HG03280 (cell line): ENCODE results near the gene ZBTB11.
"Not testable (repeated sequence)": the region's sequence is repeated elsewhere in the genome, so short reads cannot be mapped to it uniquely, and the experiment has no call there.

Experiments used
- ATAC-seq: cut with Tn5 transposase; IDR thresholded peaks from one replicate; pipeline ENCODE4 v1.9.1; 2021; ENCODE audit warnings: mild to moderate bottlenecking, moderate library complexity; ENCODE audit not compliant: unreplicated experiment

Gene ZBTB11

DNA sequence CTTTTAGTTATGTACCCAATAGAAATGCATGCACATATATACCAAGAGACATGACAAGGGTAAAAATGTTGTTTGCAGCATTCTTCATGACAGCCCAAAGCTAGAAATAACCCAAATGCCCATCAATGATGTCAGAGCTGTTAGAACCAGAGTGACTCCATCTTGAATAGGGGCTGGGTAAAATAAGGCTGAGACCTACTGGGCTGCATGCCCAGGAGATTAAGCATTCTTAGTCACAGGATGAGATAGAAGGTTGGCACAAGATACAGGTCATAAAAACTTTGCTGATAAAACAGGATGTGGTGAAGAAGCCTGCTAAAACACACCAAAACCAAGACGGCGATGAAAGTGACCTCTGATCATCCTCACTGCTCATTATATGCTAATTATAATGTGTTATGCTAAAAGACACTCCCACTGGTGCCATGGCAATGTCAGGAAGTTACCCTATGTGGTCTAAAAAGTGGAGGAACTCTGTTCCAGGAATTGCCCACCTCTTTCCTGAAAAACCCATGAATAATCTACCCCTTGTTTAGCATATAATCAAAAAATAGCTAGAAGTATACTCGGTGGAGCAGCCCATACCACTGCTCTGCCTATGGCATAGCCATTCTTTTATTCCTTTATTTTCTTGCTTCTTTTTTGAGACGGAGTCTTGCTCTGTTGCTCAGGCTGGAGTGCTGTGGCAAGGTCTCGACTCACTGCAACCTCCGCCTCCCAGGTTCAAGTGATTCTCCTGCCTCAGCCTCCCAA is 32.9 kb downstream of the ZBTB11 start:
- no peak for ATAC-seq

DNA sequence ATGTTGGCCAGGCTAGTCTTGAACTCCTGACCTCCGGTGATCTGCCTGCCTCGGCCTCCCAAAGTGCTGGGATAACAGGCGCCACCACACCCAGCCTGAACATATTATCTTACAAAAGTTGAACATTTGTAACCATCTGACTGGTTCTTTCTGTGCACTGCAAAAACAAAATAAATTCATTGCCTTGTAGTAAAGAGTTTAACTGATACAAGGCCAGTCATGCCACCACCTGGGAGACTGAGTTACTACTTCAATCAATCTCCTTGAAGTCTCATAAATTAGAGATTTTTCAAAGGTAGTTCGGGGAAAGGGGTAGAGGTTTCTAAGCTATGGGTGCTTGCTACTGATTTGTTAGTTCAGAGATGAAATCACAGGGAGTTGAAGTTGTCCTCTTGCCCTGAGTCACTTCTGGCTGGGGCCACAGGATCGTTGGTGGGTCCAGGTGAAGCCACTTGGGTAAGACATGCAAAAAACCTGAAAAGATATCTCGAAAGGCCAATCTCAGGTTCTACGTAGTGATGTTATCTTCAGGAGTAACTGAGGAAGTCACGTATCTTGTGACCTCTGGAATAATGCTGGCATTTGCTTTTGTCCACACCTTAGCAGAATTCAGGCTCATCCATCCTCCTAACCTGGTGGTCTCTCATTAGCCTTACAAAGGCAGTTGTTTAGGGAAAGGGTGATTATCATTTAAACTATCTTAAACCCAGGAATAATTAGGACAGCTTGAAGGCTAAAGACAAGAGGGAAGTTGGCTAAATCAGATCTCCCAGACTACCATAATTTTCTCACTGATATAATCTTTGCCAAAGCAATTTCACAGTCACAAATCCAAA is 33.7 kb downstream of the ZBTB11 start:
- ATAC-seq: no peak

DNA sequence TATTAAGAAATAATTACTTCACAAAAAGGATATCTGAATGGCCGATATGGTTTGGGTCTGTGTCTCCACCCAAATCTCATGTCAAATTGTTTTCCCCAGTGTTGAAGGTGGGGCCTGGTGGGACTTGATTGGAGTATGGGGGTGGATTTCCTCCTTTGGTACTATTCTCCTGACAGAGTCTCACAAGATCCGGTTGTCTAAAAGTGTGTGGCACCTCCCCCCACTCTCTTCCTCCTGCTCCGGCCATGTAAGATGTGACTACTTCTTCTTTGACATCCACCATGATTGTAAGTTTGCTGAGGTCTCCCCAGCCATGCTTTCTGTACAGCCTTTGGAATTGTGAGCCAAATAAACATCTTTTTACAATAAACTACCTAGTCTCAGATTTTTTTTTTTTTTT is 34.5 kb downstream of the ZBTB11 start:
- no peak for ATAC-seq

DNA sequence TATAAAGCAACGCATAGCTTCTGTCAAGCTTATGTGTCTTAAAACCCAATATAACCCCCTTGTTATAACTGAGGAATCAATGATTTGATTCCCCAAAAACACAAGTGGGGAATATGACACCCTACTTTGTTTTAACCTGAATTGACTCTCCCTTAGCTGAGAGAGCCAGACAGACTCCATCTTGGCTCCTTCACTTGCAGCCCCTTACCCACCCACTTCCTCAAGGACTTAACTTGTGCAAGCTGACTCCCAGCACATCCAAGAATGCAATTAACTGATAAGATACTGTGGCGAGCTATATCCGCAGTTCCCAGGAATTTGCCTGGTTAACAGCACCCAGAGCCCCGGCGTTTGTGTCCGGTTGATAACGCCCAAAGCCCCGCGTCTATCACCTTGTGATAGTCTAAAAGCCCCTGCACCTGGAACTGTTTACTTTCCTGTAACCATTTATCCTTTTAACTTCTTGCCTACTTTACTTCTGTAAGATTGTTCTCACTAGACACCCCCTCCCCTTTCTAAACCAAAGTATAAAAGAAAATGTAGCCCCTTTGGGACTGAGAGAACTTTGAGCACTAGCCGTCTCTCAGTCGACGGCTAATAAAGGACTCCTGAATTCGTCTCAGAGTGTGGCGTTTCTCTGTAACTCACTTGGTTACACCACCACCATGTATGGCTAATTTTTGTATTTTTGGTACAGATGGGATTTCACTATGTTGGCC is 35.4 kb downstream of the ZBTB11 start:
- not testable (repeated sequence) for ATAC-seq

DNA sequence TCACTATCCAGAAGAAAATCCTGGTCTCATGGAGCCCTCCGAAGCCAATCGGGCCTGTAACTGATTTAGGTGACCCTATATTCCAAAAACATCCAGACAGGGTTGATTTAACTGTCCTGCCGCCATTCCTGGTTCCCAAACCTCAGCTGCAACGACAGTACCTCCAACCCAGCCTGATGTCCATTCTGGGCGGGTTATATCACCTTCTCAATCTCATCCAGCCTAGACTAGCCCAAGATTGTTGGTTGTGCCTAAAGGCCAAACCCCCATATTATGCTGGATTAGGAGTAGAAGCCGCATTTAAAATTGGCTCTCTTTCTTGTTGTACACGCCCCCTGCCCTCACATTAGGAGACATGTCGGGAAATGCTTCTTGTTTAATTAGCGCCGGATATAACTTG is 36.7 kb downstream of the ZBTB11 start:
- no peak for ATAC-seq

DNA sequence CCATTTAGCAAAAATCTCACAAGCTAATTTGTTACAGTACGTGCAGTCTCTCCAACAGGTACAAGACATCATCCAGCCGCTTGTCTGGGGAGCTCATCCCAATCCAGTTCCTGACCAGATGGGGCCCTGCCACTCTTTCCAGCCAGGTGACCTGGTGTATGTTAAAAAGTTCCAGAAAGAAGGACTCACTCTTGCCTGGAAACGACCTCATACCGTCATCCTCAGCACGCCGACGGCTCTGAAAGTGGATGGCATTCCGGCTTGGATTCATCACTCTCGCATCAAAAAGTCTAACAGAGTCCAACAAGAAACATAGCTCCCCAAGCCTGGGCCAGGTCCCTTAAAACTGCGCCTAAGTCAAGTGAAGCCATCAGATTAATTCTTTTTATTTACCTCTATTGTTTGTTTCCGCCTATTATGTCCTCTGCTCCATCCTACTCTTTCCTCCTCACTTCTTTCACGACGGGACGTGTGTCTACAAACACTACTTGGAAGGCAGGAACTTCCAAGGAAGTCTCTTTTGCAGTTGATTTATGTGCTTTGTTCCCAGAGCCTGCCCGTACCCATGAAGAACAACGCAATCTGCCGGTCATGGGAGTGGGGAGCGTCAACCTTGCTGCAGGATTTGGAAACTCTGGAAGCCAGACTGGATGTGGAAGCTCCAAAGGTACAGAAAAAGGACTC is 37.5 kb downstream of the ZBTB11 start:
- ATAC-seq: no peak

DNA sequence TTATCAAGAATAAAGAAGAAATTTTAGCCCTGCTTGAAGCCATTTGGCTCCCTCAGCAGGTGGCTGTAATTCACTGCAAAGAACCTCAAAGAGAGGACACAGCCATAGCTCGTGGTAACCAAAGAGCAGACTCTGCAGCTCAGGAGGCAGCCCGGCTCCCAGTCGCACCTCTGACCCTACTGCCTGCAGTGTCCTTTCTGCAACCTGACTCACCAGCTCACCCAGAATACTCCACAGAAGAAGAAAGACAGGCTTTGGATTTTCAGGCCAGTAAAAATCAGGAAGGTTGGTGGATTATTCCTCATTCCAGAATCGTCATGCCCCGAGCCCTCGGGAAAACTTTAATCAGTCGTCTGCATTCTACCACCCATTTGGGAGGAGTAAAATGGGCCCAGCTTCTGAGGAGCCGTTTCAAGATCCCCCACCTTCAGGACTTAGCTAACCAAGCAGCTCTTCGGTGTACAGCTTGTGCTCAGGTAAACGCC is 38.6 kb downstream of the ZBTB11 start:
- no peak for ATAC-seq

DNA sequence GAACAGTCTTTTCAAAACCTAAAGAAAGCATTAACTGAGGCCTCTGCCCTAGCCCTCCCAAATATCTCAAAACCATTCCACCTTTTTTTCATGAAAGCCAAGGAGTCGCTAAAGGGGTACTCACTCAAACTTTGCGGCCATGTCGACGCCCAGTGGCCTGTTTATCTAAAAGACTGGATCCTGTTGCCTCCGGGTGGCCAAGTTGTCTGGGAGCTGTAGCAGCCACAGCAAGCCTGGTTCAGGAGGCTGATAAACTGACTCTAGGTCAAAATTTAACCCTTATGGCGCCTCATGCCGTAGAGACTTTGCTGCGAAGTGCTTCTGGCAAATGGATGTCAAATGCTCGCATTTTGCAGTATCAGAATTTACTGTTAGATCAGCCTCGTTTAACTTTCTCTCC is 39.5 kb downstream of the ZBTB11 start:
- no peak for ATAC-seq

DNA sequence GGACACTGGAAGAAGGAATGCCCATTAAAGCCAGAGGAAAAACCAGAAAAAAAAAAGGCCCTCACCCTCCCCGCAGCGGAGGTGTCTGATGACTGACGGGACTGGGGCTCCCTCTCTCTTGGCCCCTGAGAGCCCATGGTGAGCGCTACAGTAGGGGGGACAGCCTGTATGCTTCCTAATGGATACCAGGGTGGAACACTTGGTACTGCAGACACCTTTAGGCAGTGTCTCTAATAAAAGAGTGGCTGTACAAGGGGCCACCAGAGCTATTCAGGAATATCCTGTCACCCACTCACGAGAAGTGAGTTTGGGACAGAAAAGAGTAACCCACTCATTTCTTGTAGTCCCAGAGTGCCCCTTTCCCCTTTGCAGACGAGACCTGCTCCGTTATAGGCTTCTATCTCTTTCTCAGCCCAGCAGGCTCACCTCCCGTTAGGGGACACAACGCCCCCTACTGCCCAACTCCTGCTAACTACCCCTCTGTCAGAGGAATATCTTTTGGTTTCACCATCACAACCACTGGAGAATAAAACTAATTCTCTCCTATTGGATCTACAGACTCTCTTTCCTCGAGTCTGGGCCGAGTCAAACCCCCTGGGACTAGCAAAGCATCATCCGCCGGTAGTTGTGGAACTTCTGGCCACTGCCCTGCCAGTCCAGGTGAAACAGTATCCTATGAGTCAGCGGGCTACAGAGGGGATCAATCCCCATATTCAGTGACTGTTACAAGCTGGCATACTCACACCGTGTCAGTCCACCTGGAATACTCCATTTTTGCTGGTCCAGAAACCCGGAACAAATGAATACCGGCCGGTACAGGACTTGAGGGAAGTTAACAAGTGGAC is 40.8 kb downstream of the ZBTB11 start:
- ATAC-seq: peak; percentile 97

DNA sequence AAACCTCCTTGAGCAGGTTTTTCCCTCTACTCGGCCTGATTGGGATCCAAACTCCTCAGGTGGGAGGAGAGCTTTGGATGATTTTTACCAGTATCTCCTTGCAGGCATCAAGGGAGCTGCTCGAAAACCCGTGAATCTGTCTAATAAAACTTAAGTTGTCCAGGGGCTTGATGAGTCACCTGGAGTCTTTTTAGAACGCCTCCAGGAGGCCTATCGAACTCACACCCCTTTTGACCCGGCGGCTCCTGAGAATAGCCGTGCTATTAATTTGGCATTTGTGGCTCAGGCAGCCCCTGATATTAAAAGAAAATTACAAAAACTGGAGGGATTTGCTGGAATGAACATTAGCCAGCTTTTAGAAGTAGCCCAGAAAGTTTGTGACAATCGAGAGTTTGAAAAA is 41.6 kb downstream of the ZBTB11 start:
- ATAC-seq: no peak

DNA sequence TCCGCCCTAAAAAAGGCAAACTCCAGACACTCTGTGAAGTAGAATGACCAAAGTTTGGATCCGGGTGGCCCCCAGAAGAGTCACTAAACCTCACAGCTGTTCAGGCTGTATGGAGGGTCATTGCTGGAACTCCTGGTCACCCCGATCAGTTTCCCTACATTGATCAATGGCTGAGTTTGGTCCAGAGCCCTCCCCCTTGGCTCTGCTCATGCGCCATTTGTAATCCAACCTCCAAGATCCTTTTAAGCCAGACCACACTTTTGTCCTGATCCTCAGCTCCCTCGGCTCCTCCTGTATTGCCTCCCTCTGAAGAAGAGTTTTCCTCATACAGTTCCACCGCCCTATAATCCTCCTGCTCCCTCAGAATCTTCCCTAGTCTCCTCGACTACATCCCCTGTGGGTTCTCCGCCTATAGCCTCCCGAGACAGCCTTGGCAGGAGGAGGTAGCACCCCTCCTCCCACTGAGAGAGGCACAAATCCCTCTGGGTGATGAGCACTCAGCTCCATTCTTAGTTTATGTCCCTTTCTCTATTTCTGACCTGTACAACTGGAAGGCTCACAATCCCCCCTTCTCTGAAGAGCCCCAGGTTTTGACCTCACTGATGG is 42.2 kb downstream of the ZBTB11 start:
- no peak for ATAC-seq

DNA sequence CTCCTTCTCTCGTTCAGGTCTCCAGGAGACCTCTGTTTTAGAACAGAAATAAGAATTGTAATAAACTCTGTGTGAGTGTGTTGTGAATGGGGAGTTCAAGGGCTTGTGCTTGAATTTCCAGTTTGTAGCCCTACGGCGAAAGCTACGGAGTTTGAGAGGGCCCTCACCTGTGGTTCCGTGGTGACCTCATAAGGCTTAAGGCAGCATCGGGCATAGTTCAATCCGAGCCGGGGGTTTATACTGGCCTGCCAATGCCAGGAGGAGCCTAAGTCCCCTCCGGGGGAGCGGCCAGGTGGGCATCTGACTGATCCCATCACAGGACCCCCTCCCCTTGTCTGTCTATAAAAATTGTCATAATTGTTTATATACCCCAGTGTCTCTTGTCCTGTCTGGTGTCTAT is 43.7 kb downstream of the ZBTB11 start:
- no peak for ATAC-seq

DNA sequence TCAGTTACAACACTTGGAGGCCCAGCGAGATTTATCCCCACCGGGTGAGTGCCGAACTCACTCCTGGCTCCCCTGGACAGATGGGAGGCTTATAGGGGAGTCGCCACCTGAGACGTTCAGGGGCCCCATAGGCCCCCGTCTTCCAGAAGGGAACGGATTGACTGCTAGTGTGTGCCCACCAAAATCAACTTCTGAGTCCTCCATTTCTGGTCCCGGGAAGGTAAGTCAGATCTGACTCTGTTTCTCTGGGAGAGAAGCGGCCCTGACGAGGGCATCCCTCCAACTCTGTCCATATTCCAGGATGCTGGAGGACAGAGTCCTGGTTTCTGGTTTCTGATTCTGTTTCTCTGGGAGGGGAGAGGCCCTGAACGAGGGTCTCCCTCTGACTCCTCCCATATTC is 44.3 kb downstream of the ZBTB11 start:
- no peak for ATAC-seq

DNA sequence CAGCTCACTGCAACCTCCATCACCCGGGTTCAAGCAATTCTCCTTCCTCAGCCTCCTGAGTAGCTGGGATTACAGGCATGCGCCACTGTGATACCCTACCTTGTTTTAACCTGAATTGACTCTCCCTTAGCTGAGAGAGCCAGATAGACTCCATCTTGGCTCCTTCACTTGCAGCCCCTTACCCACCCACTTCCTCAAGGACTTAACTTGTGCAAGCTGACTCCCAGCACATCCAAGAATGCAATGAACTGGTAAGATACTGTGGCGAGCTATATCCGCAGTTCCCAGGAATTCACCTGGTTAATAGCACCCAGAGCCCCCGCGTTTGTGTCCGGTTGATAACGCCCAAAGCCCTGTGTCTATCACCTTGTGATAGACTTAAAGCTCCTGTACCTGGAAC is 45.0 kb downstream of the ZBTB11 start:
- not testable (repeated sequence) for ATAC-seq

DNA sequence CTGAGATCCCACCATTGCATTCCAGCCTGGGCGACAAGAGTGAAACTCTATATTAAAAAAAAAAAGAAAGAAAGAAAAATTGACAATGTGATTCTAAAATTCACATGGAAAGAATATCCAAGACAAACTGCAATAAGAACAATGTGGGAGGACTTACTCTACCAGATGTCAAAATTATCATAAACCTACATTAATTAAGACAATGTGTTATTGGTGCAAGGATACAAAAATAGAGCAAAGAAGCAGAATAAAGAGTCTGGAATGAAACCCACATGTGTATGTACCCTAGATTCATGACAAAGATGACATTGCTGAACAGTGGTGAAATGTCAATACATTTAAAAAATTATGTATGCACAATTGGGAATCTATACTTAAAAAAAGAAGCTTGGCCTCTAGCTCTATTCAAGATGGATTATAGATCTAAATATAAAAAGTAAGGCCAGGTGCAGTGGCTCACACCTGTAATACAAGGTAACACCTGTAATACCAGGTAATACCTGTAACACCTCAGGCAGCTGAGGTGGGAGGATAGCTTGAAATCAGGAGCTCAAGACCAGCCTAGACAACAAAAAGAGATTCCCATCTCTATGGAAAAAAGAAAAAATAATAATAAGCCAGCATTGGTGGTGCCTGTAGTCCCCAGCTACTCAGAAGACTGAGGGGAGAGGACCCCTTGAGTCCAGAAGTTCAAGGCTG is 45.7 kb downstream of the ZBTB11 start:
- ATAC-seq: no peak

DNA sequence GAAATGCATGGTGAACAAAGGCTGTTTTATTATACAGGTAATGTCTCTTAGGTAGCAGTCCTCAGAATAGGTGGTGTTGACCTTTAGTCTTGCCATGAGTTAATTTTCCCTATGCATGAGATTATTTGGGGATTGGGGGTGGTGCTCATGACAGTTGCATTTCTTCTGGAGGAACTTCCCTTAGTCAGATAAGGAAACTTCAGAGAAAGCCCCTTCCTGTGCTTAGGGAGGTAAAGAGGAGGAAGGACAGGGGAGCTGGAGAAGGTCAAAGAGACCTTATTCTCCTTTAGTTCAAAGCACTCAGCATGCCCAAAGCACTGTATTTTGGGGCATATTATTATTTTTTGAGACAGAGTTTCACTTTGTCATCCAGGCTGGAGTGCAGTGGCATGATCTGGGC is 47.7 kb downstream of the ZBTB11 start:
- ATAC-seq: no peak

DNA sequence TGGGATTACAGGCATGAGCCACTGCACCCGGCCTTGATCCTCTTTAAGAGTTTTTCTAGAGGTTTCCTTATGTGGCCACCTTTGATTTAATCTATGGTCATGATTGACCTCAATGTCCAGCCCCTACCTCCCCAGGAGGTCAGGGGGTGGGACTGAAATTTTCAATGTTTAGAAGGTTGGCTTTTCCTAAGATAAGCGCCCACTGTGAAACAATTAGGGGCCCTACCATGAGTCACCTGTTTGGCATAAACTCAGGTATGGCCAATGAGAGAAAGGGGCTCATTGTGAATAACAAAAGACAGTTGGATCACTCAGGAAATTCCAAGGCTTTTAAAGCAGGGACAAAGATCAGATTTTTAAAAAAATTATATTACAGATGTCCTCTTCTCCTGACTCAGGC is 51.1 kb downstream of the ZBTB11 start:
- ATAC-seq: no peak

DNA sequence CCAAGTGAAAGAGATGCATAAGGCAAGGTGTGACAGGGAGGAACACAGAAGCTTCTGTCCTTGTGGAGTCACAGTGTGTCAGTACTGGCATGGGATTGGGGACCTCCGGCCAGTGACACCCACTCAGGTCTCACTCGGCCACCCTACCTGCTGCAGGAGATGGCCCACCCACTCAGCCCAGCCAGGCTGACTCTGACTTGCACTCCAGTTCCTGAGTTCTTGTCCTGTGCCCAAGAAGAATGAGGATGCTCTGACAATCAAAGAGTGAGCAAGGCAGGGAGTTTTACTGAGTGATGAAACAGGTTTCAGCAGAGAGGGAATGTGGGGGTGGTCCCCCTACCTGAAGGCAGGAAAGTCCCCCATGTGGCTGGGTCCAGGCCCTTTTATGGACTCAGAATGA is 52.1 kb downstream of the ZBTB11 start:
- ATAC-seq: no peak

DNA sequence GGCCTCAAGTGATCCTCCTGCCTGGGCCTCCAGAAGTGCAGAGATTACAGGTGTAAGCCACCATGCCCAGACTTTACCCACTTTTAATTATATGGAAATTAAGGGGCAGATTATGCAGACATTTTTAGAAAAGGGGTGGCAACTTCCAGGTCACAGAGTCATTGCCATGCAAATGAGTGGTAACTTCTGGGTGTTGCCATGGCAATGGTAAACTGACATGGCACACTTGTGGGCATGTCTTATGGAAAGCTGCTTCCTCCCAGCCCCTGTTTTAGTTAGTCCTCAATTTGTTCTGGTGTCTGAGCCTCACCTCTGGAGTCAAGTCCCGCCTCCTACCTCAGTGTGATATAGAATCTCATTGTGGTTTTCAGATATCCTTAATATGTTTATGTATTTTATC is 53.3 kb downstream of the ZBTB11 start:
- ATAC-seq: no peak
